GM21737 (cell line): ENCODE results near the gene RBBP8NL.
"Not testable (repeated sequence)": the region's sequence is repeated elsewhere in the genome, so short reads cannot be mapped to it uniquely, and the experiment has no call there.

Source experiments
- ATAC-seq: cut with Tn5 transposase; IDR thresholded peaks from one replicate; pipeline ENCODE4 v1.9.1; 2021; ENCODE audit warnings: mild to moderate bottlenecking, moderate library complexity; ENCODE audit not compliant: unreplicated experiment

RBBP8NL gene

DNA sequence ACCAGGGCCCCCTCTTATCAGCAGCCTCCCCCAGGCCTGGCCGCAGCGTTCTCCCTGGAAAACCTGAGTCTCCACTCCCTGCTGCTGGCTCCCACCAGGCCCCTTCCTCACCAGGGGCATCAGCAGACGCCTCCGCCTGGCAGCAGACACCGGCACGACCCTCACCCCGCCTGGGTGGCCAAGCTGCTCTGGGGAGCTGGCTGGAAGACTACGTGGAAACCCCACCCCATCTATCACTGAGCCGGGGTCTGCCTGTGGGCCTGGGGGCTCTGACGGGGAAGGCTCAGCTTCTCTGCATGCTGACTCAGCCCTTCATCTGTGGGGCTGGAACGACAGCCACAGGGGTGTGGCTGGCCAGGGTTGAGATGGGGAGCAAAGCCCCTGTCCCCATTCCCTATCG lies 19.1 kb upstream of the RBBP8NL start:
- ATAC-seq: no peak

GRCh38 chr20:62445553-62446340 lies 18.4 kb upstream of the RBBP8NL start:
- ATAC-seq: no peak

GRCh38 chr20:62444286-62444685 lies 16.9 kb upstream of the RBBP8NL start:
- no peak for ATAC-seq

DNA sequence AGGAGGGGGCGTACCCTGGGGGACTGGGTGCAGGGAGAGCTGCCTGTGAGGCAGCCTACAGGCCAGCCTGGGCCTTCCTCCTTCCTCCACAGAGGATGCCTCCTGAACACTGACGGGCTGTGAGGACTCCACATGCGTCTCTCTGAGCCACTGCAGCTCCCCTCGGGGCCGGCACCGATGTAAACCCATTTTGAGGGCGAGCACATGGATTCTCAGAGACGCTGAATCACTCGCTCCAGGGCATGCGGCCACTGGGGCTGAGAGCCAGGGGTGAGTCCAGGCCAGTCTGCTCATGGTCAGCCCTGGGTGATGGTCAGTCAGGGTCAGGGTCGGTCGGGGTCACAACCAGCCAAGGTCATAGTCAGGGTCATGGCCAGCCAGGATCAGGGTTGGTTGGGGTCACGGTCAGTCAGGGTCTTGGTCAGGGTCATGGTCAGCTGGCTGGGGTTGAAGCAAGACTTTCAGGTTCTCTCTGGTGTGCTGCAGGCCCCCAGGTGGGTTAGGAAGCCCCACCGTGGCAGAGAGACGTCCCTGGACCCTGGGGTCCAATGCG lies 14.7 kb upstream of the RBBP8NL start:
- ATAC-seq: no peak

- ATAC-seq: no peak
Observed at GRCh38 chr20:62439218-62439617, 11.9 kb upstream of the RBBP8NL start.

GRCh38 chr20:62437927-62438326 lies 10.6 kb upstream of the RBBP8NL start:
- ATAC-seq: no peak

GRCh38 chr20:62437496-62437895 lies 10.2 kb upstream of the RBBP8NL start:
- ATAC-seq: no peak

- no peak for ATAC-seq
Observed at GRCh38 chr20:62436692-62437091, 9.4 kb upstream of the RBBP8NL start.

GRCh38 chr20:62433658-62434497 lies 6.5 kb upstream of the RBBP8NL start:
- ATAC-seq: no peak

DNA sequence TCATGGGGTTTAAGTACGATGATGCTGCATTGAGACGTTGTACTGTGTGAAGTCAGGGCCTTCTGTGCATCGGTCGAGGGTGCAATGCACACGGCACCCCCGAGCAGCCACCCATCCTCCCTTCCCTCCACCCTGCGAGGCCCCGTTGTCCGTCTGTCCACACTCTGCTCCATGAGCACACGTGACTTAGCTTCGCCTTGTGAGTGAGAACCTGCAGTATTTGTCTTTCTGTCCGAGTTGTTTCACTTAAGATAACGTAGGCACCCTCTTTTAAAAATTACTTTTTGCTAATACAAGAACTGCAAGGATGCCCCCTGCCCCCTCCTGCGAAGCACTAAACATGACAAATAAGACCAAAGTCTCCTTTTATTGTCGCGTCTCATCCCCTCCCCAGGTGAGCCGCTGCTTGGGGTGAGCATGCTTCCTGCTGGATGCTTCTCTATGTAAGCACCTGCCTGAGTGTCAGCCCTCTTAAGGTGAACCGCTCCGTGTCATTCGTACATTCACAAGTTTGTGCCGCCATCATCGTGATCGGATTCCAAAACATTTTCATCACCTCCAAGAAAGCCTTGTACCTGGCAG lies 3.6 kb upstream of the RBBP8NL start:
- no peak for ATAC-seq

DNA sequence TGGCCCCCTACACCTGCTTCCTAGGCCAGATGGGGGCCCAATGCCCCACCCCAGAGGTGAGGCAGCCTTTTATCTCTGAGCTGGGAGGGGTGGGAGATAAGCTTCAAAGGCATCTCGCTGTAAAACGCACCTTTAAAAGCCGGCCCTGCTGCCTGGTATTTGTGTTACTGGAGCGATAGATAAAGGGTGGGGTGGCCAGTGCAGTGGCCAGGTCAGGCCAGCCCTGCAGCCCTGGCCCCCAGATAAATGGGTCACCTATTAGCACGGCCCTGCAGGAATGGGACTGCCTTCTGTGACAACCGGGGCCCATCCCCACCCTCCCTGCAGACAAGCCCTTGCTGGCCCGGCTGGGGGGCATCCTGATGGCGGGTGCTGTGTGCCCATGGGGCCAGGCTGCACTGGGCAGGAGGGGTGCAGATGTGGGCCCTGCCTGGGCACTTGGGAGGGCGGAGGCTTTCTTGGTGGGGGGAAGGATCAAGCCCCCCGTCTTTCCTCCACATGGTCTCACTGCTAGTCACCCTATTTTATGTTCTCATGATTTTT lies 3.0 kb upstream of the RBBP8NL start:
- ATAC-seq: no peak

DNA sequence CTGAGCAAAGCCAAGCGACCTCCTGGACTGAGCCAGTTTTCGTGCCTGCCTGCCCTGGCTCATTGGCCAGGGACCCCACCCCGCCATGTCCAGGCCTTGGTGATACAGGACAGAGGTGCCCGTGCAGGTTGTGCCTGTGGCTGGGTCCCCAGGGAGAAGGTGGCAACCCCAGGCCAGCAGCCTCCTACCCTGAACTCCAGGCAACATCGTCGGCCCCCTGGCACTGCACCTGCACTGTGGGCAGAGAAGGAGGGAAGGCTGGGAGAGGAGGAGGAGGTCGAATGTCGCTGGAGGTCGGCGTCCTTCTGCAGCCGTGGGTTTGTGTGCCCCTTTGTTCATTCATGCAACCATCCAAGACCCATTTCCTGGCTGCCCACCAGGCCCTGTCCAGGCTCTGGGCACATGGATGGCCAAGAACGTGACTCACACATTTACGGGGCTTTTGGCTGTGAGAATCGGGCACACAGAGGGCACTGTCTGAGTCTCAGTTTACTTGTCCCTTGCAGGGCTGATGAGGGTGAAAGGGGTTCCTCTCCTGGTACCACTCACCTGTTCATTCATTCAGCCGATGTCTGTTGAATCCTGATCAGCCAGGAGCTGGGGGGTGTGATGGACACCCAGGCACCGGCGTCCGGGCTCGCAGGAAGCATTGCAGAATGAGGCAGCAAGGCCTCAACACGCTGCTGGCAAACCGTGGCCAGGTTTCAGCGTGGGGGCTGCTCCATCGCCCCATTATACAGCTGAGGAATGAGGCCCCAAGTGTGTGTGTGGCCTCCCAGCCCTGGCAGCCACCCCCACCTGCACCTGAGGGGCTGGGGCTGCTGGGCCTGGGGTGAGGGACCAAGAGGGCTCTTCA lies 2.3 kb upstream of the RBBP8NL start:
- no peak for ATAC-seq

DNA sequence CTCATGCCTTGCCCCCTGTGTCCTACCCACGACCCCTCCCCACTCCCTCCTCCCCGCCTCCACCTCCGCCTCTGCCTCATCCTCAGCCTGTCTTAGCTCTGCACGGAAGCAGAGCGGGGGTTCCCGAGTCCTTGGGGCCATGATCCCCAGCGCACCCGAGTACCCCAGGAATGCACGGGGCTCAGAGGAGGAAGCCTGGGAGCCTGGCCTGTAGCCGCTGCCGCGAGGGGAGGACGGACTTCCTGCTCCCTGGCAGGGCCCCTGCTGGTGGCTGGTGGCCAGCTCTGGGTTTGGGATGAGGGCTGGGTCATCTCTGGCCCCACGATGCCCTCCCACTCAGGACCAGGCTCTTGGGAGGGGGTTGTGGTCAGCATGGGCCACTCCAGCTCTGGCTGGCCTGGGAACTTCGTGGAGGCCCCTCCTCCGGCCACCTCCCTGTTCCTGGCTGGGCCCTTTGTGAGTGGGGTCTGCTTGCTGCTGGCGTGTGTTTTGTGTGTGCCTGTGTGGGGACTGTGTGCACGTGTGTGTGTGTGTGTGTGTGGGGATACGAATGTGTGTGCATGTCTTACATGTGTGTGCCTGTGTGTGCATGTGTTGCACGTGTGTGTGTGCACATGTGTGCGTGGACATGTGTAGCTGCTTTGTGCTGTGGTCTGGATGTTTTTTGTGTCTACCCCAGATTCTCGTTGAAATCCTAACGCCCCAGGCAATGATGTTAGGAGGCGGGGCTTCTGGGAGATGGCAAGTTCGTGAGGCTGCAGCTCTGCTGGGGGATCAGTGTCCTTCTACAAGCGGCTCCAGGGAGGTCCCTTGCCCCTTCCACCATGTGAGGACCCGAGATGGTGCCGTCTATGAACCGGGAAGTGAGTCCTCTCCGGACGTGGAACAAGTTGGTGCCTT lies 1.3 kb upstream of the RBBP8NL start:
- ATAC-seq: no peak

- no peak for ATAC-seq
Observed at GRCh38 chr20:62428002-62428372, 648 bp upstream of the RBBP8NL start.

- ATAC-seq: no peak
Observed at GRCh38 chr20:62426699-62427131, 624 bp downstream of the RBBP8NL start.

GRCh38 chr20:62426059-62426348 lies 1.3 kb downstream of the RBBP8NL start:
- not testable (repeated sequence) for ATAC-seq

DNA sequence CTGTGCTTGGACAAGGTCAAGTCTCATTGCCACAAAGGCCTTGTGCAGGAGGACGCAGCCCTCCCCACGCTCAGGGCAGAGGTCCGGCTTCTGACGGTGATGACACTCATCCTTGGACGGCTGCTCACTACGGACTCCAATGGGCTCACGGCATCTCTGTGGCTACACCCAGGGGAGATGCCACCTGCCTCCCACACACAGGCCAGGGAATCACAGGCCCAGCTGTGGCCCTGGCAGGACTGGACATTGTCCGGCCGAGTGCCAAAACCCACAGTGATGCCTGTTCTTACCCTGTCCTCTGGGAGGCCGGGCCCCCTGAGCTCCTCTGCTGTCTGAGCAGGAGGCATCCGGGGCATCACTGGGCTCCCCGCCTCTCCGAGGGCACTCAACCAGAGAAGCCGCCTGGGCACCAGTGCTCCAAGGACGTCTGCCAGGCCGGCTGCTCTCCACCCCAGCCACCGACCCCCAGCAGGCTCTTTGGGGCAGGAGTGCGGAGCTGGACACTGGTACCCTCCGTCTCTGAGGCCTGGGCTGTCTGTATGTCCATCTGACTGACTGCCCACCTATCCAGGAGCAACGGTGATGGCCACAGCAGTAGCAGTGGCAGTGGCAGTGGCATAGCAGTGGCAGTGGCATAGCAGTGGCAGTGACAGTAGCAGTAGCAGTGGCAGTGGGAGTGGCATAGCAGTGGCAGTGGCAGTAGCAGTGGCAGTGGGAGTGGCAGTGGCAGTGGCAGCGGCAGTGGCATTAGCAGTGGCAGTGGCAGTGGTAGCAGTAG lies 1.9 kb downstream of the RBBP8NL start:
- no peak for ATAC-seq

GRCh38 chr20:62424249-62425107 lies 2.9 kb downstream of the RBBP8NL start:
- no peak for ATAC-seq
